RWPE1 (cell line): ENCODE data around the gene TMEM44.

Experiments
- CTCF ChIA-PET: fragments of 350-600 bp; sonication (Branson Sonifier 250); formaldehyde crosslinking; extraction: SDS; loops from one replicate; lab custom pipeline; 2021; lab: Yijun Ruan, JAX
- POLR2A ChIA-PET: fragments of 400-600 bp; formaldehyde crosslinking; extraction: SDS; loops from one replicate; lab custom pipeline; 2020; ENCODE audit warnings: antibody characterized with exemption; ENCODE audit not compliant: low non-redundant PET; lab: Yijun Ruan, JAX
- DNase-seq: peaks from one replicate; pipeline ENCODE4 v3.0.0; 2012; ENCODE audit warnings: low spot score
- H3K27ac ChIP-seq: fragments of 450-650 bp; 2 replicates; pipeline ENCODE4 v1.5.1; 2017
- CTCF ChIP-seq: fragments of 450-650 bp; conservative IDR thresholded peaks from 2 replicates; pipeline ENCODE4 v1.5.1; 2017; ENCODE audit warnings: low read depth, mild to moderate bottlenecking

Gene TMEM44

DNA sequence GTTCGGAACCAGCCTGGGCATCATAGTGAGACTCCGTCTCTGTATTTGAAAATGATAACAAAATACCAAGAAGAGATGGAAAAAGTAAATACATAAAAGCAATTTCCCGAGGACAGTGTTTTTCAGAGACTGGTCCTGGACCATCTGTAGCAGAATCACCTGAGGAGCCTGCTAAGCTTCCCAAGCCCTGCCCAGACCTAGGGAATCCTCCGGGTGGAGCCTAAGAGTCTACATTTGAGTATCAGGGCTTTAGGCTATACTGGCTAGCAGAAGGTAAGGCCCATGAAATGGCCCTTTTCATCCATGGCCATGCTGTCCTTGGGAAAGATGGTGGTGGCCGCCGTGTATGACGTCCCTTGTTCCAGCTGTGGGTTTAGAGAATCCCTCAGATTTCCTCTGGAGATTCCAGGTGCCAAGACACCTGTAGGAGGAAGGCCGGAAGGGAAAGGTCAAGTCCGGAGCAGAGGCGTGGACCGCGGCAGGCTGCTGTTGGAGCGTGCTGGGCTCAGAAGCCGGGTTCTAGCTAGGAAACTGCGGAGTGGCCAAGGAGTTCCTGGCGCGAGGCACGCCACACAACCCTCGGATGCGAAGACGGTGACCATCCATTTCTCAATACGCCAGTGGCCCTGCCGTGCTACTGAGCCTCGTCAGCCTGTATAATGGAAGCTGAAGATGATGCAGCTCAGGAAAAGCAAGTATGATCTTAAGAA, 50.9 kb downstream of the TMEM44 start:
- H3K27ac ChIP-seq, result peak overlapping the region; percentile 92
- no peak for DNase-seq
- POLR2A ChIA-PET, result interaction anchor here (0.8 kb wide), 1 partner anchor 97 kb away, joined by 3 read pairs; no protein-coding TSS in a partner anchor
- CTCF ChIA-PET, result interaction anchor here (0.6 to 1.1 kb wide), 4 partner anchors 12 to 203 kb away, joined by 3 to 5 read pairs (median 4); no protein-coding TSS in a partner anchor
- TF ChIP-seq CTCF, result no peak

DNA sequence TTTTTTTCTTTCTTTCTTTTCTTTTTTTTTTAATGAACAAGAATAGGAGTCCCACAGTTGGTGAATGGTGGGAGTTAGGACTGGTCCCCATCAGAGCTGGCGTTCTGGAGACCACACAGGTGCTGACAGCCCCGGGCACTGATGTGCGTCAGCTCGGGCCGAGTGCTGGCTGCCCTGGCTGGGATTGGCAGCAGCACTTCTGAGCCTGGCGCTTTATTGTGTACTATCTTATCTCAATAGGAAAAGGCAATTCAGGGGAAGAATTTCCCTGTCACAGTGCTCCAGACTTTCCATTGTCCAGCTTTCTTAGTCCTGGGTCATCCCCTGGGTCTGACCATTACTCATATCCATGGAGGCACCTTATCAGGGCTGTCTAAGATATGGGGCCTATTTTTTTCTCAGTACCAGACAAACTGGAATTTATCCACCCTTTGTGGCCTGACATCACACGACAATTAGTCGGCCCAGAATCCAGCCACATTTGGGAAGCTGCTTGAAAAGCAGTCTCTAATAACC, 54.1 kb downstream of the TMEM44 start:
- H3K27ac ChIP-seq, result 0 out of 2 replicates have a peak overlapping the region, but pooled peaks have one; percentile 13
- DNase-seq, result no peak
- POLR2A ChIA-PET, result no interaction called here
- CTCF ChIA-PET, result interaction anchor here (0.7 kb wide), 1 partner anchor 40 kb away, joined by 4 read pairs; no protein-coding TSS in a partner anchor
- TF ChIP-seq CTCF, result no peak

DNA sequence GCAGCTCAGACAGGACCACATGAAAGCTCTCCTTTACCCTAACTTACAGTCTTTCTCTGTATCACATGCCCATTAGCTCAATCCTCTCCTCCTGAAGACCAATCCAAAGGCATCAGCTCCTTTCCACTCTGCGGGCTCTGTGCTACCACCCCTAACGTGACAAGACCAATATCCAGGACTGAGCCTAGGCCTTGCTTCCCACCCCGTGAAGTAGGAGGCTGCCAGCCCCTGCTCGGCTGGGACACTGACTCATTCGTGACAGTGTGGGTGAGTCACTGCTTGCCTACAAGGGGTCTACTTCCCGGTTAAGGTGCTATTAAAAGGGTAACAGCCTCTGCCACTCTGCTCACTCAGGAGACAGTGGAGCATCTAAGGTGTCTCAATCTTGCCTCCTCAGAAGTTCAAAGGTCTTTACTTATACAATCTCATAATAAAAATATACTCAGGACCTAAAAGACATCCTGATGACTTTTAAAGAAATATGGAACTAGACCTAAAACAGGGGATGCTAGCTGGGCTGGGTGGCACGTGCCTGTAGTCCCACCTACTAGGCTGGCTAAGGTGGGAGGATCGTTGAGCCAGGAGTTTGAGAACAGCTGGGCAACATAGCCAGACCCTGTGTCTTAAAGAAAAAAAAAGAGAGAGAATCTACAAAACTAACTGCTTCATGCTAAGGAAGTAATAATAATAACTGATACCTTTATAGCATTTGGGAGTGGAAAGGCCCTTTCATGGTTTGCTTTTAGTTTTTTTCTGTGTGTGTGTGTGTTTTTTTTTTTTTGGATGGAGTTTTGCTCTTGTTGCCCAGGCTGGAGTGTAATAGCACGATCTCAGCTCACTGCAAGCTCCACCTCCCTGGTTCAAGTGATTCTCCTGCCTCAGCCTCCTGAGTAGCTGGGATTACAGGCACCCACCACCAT, 55.0 kb downstream of the TMEM44 start:
- ChIA-PET CTCF (interaction anchor here (0.6 to 0.7 kb wide), 2 partner anchors 8 to 39 kb away, joined by 4 read pairs; no protein-coding TSS in a partner anchor), POLR2A (no interaction called here)
- TF ChIP-seq CTCF, result no peak
- H3K27ac ChIP-seq, result peak overlapping the region; percentile 69
- peak; percentile 73 for DNase-seq

- no peak for TF ChIP-seq CTCF
- POLR2A ChIA-PET, result no interaction called here
- no peak for DNase-seq
- CTCF ChIA-PET, result interaction anchor here (0.5 to 1.2 kb wide), 3 partner anchors 13 to 106 kb away, joined by 4 read pairs; no protein-coding TSS in a partner anchor
- peak overlapping the region; percentile 62 for H3K27ac ChIP-seq
Observed at GRCh38 chr3:194575484-194576210, 57.6 kb downstream of the TMEM44 start.

- no peak for TF ChIP-seq CTCF
- H3K27ac ChIP-seq, result peak overlapping the region; percentile 62
- ChIA-PET CTCF (interaction anchor here (0.5 to 1.2 kb wide), 5 partner anchors 12 to 106 kb away, joined by 3 to 6 read pairs (median 4); no protein-coding TSS in a partner anchor), POLR2A (no interaction called here)
- DNase-seq, result peak; percentile 46
Observed at GRCh38 chr3:194574639-194575483, 58.4 kb downstream of the TMEM44 start.
